DND-41 (cell line): Measurements from ENCODE around the gene SMARCAD1.

Experiments
- EZH2 ChIP-seq: IDR thresholded peaks from 3 replicates; pipeline ENCODE4 v1.6.1; 2012; ENCODE audit warnings: borderline replicate concordance, low read depth, mild to moderate bottlenecking, moderate library complexity, low read length, inconsistent platforms; ENCODE audit not compliant: severe bottlenecking
- TF ChIP-seq, protein P1 (sequence below): IDR thresholded peaks from 2 replicates; pipeline ENCODE4 v1.5.1; 2012; ENCODE audit warnings: borderline replicate concordance, low read length, moderate library complexity, mild to moderate bottlenecking; ENCODE audit not compliant: poor library complexity, severe bottlenecking; ENCODE audit errors: extremely low read depth

GRCh38 chr4:94221916-94222315 lies 14.3 kb downstream of the SMARCAD1 start:
- TF ChIP-seq, protein P1, sequence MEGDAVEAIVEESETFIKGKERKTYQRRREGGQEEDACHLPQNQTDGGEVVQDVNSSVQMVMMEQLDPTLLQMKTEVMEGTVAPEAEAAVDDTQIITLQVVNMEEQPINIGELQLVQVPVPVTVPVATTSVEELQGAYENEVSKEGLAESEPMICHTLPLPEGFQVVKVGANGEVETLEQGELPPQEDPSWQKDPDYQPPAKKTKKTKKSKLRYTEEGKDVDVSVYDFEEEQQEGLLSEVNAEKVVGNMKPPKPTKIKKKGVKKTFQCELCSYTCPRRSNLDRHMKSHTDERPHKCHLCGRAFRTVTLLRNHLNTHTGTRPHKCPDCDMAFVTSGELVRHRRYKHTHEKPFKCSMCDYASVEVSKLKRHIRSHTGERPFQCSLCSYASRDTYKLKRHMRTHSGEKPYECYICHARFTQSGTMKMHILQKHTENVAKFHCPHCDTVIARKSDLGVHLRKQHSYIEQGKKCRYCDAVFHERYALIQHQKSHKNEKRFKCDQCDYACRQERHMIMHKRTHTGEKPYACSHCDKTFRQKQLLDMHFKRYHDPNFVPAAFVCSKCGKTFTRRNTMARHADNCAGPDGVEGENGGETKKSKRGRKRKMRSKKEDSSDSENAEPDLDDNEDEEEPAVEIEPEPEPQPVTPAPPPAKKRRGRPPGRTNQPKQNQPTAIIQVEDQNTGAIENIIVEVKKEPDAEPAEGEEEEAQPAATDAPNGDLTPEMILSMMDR: no peak
- TF ChIP-seq EZH2: no peak
